ENCODE data around the gene TMEM158. TPM values are rescaled to one million over a fixed set of nuclear protein-coding genes. Genes with fewer than 3 reads are reported as not detected.

Gene TMEM158
- total RNA-seq, 2 experiments from 2014 or later = 0.09 TPM; not detected in 1

- ATAC-seq (no peak), DNase-seq (no peak)
- H3K4me3 Mint-ChIP-seq = no peak overlapping the region
- intact Hi-C loops (cut with DNase I, micrococcal nuclease) = loop anchor here (5.0 kb wide), 2 partner anchors 285 to 295 kb away; no protein-coding TSS in a partner anchor
- no peak overlapping the region for H3K27ac Mint-ChIP-seq
- no peaks in the 10 kb centered on the region for H3K36me3 Mint-ChIP-seq (ENCODE audit: low read depth)
- H3K4me1 Mint-ChIP-seq = peaks cover 27% of the 10 kb centered on the region
- ChIA-PET POLR2A (no interaction called here), CTCF (interaction anchor here (0.6 to 6.4 kb wide), 4 partner anchors 14 to 172 kb away, joined by 3 to 210 read pairs (median 4); partner anchors contain the start of gene TMEM158)
- H3K27me3 Mint-ChIP-seq = peaks cover 10% of the 10 kb centered on the region
- no peaks in the 10 kb centered on the region for H3K9me3 Mint-ChIP-seq (ENCODE audit: low read depth)
Measured at GRCh38 chr3:45212095-45212468, 14.0 kb downstream of the TMEM158 start.

- Mint-ChIP-seq H3K36me3 (ENCODE audit: low read depth) (no peaks in the 10 kb centered on the region), H3K27ac (no peak overlapping the region), H3K9me3 (ENCODE audit: low read depth) (no peaks in the 10 kb centered on the region), H3K4me3 (no peak overlapping the region), H3K27me3 (peaks cover 10% of the 10 kb centered on the region), H3K4me1 (peaks cover 28% of the 10 kb centered on the region)
- DNase-seq (no peak), ATAC-seq (no peak)
- ChIA-PET CTCF (interaction anchor here (0.6 to 6.4 kb wide), 11 partner anchors 8 to 172 kb away, joined by 3 to 210 read pairs (median 5); partner anchors contain the start of gene TMEM158), POLR2A (no interaction called here)
- intact Hi-C loops (cut with DNase I, micrococcal nuclease) = loop anchor here (5.0 kb wide), 2 partner anchors 286 to 296 kb away; no protein-coding TSS in a partner anchor
Measured at GRCh38 chr3:45211466-45212094, 14.5 kb downstream of the TMEM158 start.

- Mint-ChIP-seq H3K27me3 (peaks cover 10% of the 10 kb centered on the region), H3K27ac (no peak overlapping the region), H3K36me3 (ENCODE audit: low read depth) (no peaks in the 10 kb centered on the region), H3K4me3 (no peak overlapping the region), H3K9me3 (ENCODE audit: low read depth) (no peaks in the 10 kb centered on the region), H3K4me1 (peaks cover 28% of the 10 kb centered on the region)
- ChIA-PET POLR2A (interaction anchor here (1.0 kb wide), 1 partner anchor 169 kb away, joined by 3 read pairs; no protein-coding TSS in a partner anchor), CTCF (interaction anchor here (0.6 to 6.4 kb wide), 26 partner anchors 10 to 510 kb away, joined by 3 to 210 read pairs (median 4); no protein-coding TSS in a partner anchor)
- peak; percentile 91 for ATAC-seq
- intact Hi-C loops (cut with DNase I, micrococcal nuclease) = loop anchor here (1.0 to 5.0 kb wide), 3 partner anchors 170 to 297 kb away; no protein-coding TSS in a partner anchor
- DNase-seq = peak; percentile 90
Measured at GRCh38 chr3:45210308-45211041, 15.6 kb downstream of the TMEM158 start.

- DNase-seq (no peak), ATAC-seq (no peak)
- Mint-ChIP-seq H3K36me3 (ENCODE audit: low read depth) (no peaks in the 10 kb centered on the region), H3K27ac (no peak overlapping the region), H3K4me1 (peaks cover 28% of the 10 kb centered on the region), H3K4me3 (no peak overlapping the region), H3K9me3 (ENCODE audit: low read depth) (no peaks in the 10 kb centered on the region), H3K27me3 (peaks cover 13% of the 10 kb centered on the region)
- POLR2A ChIA-PET = no interaction called here
- intact Hi-C loops (cut with DNase I, micrococcal nuclease) = no loop called here
- CTCF ChIA-PET = interaction anchor here (0.8 to 6.4 kb wide), 11 partner anchors 10 to 169 kb away, joined by 3 to 210 read pairs (median 5); no protein-coding TSS in a partner anchor
Measured at GRCh38 chr3:45209526-45209925, 16.6 kb downstream of the TMEM158 start.

GRCh38 chr3:45208586-45208985 lies 17.5 kb downstream of the TMEM158 start:
- Mint-ChIP-seq H3K4me1 (peaks cover 28% of the 10 kb centered on the region), H3K4me3 (no peak overlapping the region), H3K27me3 (peaks cover 13% of the 10 kb centered on the region), H3K9me3 (ENCODE audit: low read depth) (no peaks in the 10 kb centered on the region), H3K36me3 (ENCODE audit: low read depth) (no peaks in the 10 kb centered on the region), H3K27ac (no peak overlapping the region)
- POLR2A ChIA-PET = interaction anchor here (0.9 kb wide), 1 partner anchor 41 kb away, joined by 3 read pairs; no protein-coding TSS in a partner anchor
- DNase-seq (peak; percentile 23), ATAC-seq (peak; percentile 67)
- CTCF ChIA-PET = interaction anchor here (0.6 to 6.4 kb wide), 6 partner anchors 93 to 451 kb away, joined by 3 to 210 read pairs (median 3); no protein-coding TSS in a partner anchor
- intact Hi-C loops (cut with DNase I, micrococcal nuclease) = loop anchor here in 1 of 2 experiments (1.0 kb wide), 2 partner anchors 41 to 103 kb away; no protein-coding TSS in a partner anchor

- no peak overlapping the region for H3K4me3 Mint-ChIP-seq
- H3K27ac Mint-ChIP-seq = no peak overlapping the region
- peaks cover 28% of the 10 kb centered on the region for H3K4me1 Mint-ChIP-seq
- POLR2A ChIA-PET = no interaction called here
- intact Hi-C loops (cut with DNase I, micrococcal nuclease) = no loop called here
- DNase-seq (no peak), ATAC-seq (no peak)
- no peaks in the 10 kb centered on the region for H3K9me3 Mint-ChIP-seq (ENCODE audit: low read depth)
- peaks cover 10% of the 10 kb centered on the region for H3K27me3 Mint-ChIP-seq
- CTCF ChIA-PET = interaction anchor here (0.9 to 6.4 kb wide), 3 partner anchors 46 to 167 kb away, joined by 3 to 210 read pairs (median 3); no protein-coding TSS in a partner anchor
- no peaks in the 10 kb centered on the region for H3K36me3 Mint-ChIP-seq (ENCODE audit: low read depth)
Measured at GRCh38 chr3:45207446-45207845, 18.6 kb downstream of the TMEM158 start.

GRCh38 chr3:45205126-45205525 lies 21.0 kb downstream of the TMEM158 start:
- POLR2A ChIA-PET = no interaction called here
- peaks cover 24% of the 10 kb centered on the region for H3K4me1 Mint-ChIP-seq
- H3K4me3 Mint-ChIP-seq = no peak overlapping the region
- CTCF ChIA-PET = interaction anchor here (0.8 kb wide), 1 partner anchor 165 kb away, joined by 3 read pairs; no protein-coding TSS in a partner anchor
- intact Hi-C loops (cut with DNase I, micrococcal nuclease) = no loop called here
- no peaks in the 10 kb centered on the region for H3K36me3 Mint-ChIP-seq (ENCODE audit: low read depth)
- ATAC-seq (no peak), DNase-seq (no peak)
- no peaks in the 10 kb centered on the region for H3K9me3 Mint-ChIP-seq (ENCODE audit: low read depth)
- peaks cover 2% of the 10 kb centered on the region for H3K27me3 Mint-ChIP-seq
- H3K27ac Mint-ChIP-seq = no peak overlapping the region

- CTCF ChIA-PET = interaction anchor here (0.8 kb wide), 1 partner anchor 34 kb away, joined by 3 read pairs; no protein-coding TSS in a partner anchor
- Mint-ChIP-seq H3K4me3 (no peak overlapping the region), H3K27ac (no peak overlapping the region), H3K36me3 (ENCODE audit: low read depth) (no peaks in the 10 kb centered on the region), H3K4me1 (peaks cover 16% of the 10 kb centered on the region), H3K9me3 (ENCODE audit: low read depth) (no peaks in the 10 kb centered on the region), H3K27me3 (peaks cover 2% of the 10 kb centered on the region)
- POLR2A ChIA-PET = no interaction called here
- DNase-seq = no peak
- ATAC-seq = no peak
- intact Hi-C loops (cut with DNase I, micrococcal nuclease) = no loop called here
Measured at GRCh38 chr3:45204136-45204535, 22.0 kb downstream of the TMEM158 start.

GRCh38 chr3:45199837-45200648 lies 26.0 kb downstream of the TMEM158 start:
- no peaks in the 10 kb centered on the region for H3K9me3 Mint-ChIP-seq (ENCODE audit: low read depth)
- H3K4me3 Mint-ChIP-seq = no peak overlapping the region
- H3K4me1 Mint-ChIP-seq = peaks cover 2% of the 10 kb centered on the region
- no peak for ATAC-seq
- no peaks in the 10 kb centered on the region for H3K36me3 Mint-ChIP-seq (ENCODE audit: low read depth)
- no peak overlapping the region for H3K27ac Mint-ChIP-seq
- H3K27me3 Mint-ChIP-seq = peaks cover under 1% of the 10 kb centered on the region
- intact Hi-C loops (cut with DNase I, micrococcal nuclease) = no loop called here
- ChIA-PET POLR2A (no interaction called here), CTCF (interaction anchor here (1.0 to 1.4 kb wide), 2 partner anchors 10 to 158 kb away, joined by 4 to 5 read pairs; no protein-coding TSS in a partner anchor)
- no peak for DNase-seq

GRCh38 chr3:45198264-45199260 lies 27.5 kb downstream of the TMEM158 start:
- Mint-ChIP-seq H3K27ac (no peak overlapping the region), H3K36me3 (ENCODE audit: low read depth) (no peaks in the 10 kb centered on the region), H3K27me3 (no peaks in the 10 kb centered on the region), H3K9me3 (ENCODE audit: low read depth) (no peaks in the 10 kb centered on the region), H3K4me3 (no peak overlapping the region), H3K4me1 (peaks cover 2% of the 10 kb centered on the region)
- ChIA-PET CTCF (interaction anchor here (0.5 to 1.8 kb wide), 3 partner anchors 12 to 157 kb away, joined by 3 to 8 read pairs (median 4); no protein-coding TSS in a partner anchor), POLR2A (no interaction called here)
- ATAC-seq (no peak), DNase-seq (no peak)
- intact Hi-C loops (cut with DNase I, micrococcal nuclease) = no loop called here

Data from activated CD4-positive, alpha-beta T cell treated with anti-CD3 and anti-CD28 coated beads for 36 hours (primary cell).